ENCODE data around the gene ITGA3. TPM values are rescaled to one million over a fixed set of nuclear protein-coding genes. Genes with fewer than 3 reads are reported as not detected.
A peak's percentile ranks its signal among the peaks of the same experiment; 100 is the strongest.

ITGA3 gene
- total RNA-seq, 1 donor = 10.5 TPM

DNA sequence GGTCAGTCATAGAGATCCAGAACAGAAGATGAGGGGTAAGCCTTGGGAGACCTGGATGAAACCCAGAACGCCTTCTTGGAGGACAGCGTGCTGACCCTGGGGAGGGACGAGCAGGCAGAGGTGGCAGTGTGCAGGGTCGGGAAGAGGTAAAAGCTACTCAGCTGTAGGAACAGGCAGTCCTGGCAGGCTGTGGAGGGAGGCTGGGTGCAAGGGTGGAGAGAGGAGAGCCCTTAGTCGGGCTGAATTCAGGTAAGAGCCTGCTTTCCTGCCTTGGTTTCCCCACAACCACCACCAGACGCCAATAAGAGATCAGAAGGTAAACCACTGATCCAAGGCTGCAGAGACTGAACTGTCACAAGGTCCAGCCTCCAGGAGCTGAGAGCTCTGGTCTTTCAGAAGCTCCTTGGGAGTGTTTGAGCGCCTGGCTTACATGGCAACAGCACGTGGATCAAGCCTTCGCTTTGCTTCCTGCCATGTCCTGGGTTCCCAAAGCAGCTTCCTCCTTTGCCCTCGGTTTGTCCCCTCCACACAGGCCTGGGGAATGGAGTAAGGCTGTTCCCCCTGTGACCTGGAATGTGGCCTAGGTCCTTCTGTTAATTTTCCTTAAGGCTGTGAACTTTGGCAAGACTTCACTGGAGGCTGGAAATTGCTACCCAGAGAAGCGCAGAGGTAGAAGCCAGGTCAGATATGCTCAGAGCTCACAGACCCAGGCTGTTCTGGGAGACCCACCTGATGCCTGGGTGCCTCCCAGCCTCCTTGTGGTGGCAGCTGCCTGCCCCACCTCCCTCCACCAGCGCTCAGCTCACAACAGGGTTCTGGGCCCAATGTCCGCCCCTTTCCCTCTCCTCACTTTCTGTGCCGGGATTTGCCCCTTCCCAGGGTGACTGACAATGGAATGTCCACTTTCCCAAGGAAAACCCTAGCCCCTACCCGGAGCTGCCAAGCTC lies 35.3 kb downstream of the ITGA3 start:
- no peak for DNase-seq (ENCODE audit: low read depth in 2 of 3, low spot score in 2 of 3)

GRCh38 chr17:50091918-50092285 lies 36.0 kb downstream of the ITGA3 start:
- no peak for DNase-seq (ENCODE audit: low read depth in 2 of 3, low spot score in 2 of 3)

DNA sequence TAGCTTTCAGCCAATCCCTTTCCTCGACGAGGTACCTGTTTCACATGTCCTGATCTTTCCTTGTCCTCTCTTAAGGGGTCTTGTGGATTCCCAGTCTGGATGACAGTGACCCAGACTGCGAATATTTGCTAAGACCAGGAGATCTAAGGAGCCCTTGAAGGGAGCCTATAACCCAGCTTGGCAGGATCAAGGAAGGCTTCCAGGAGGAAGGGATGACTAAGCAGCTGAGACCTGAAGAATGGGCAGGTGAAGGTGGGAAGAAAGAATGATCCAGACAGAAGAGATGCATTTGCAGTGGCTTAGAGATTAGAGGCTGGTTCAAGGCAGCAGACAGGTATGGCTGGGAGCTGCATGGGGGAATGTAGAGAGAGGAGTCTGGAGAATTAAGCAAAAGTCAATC lies 37.3 kb downstream of the ITGA3 start:
- DNase-seq (ENCODE audit: low read depth in 2 of 3, low spot score in 2 of 3) = no peak

DNA sequence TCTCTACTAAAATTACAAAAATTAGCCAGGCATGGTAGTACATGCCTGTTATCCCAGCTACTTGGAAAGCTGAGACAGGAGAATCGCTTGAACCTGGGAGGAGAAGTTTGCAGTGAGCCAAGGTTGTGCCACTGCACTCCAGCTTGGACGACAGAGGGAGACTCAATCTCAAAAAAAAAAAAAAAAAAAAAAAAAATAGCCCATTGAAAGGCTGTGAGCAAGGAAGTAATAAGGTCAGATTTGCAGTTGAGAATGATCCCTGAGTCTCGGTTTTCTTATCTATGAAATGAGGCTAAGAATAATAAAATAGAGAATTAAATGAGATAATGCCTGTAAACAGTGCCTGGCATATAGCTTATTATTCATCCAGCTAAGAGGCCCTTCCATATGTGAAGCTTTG lies 37.9 kb downstream of the ITGA3 start:
- no peak for DNase-seq (ENCODE audit: low read depth in 2 of 3, low spot score in 2 of 3)

DNA sequence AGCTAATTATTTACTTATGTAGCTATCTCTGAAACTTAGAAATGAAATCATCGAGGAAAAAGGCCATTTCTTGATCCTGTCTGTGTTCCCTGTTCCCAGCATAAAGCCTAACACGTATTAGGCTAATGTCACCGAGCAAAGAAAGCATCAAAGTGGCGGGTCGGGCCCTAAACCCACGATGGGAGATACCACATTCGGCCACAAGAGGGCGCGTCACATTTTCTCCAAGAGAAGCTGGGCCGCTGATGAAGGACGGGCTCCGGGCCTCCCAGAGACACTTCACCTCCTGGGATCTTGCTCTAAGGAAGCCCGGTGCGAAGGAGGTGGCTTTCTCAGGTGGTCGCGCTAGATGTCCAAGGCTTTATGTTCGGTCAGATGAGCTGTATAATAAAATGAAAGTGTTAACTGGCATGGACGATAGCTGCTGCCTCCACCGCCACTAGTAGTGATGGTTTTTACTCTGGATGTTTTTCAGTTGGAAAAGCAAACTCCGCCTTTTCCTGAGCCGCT lies 38.4 kb downstream of the ITGA3 start:
- DNase-seq (ENCODE audit: low read depth in 2 of 3, low spot score in 2 of 3) = peak; percentile 86 to 91 (median 88)

- DNase-seq (ENCODE audit: low read depth in 2 of 3, low spot score in 2 of 3) = peak; percentile 85 to 99 (median 97)
Observed at GRCh38 chr17:50094753-50095619, 39.1 kb downstream of the ITGA3 start, which contains the start of gene PDK2. Gene PDK2, plus strand, starts transcription at chr17:50095351. Its CDS starts 85 bp downstream, at chr17:50095436.

- no peak for DNase-seq (ENCODE audit: low read depth in 2 of 3, low spot score in 2 of 3)
Observed at GRCh38 chr17:50095626-50096037, 39.7 kb downstream of the ITGA3 start.

- no peak for DNase-seq (ENCODE audit: low read depth in 2 of 3, low spot score in 2 of 3)
Observed at GRCh38 chr17:50096092-50096491, 40.2 kb downstream of the ITGA3 start.

DNA sequence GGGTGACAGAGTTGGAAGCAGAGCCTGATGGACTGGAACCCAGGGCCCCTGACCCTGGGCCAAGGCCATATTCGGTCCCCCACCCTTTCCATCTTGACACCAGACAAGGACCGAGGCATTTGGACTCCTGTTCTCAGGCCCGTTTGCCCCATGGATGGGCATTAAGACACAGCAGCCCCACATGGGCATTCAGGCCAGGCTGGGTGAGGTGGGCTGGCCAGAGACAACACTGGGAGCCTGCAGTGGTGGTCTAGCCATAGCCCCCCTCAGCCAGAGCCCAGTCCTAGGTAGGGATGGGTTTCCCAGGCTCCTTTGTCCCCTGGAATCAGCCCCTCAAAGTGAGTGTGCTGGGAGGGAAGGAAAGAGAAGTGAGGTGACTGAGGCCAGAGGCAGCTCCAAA lies 40.8 kb downstream of the ITGA3 start:
- no peak for DNase-seq (ENCODE audit: low read depth in 2 of 3, low spot score in 2 of 3)

GRCh38 chr17:50097455-50097854 lies 41.5 kb downstream of the ITGA3 start:
- no peak for DNase-seq (ENCODE audit: low read depth in 2 of 3, low spot score in 2 of 3)

DNA sequence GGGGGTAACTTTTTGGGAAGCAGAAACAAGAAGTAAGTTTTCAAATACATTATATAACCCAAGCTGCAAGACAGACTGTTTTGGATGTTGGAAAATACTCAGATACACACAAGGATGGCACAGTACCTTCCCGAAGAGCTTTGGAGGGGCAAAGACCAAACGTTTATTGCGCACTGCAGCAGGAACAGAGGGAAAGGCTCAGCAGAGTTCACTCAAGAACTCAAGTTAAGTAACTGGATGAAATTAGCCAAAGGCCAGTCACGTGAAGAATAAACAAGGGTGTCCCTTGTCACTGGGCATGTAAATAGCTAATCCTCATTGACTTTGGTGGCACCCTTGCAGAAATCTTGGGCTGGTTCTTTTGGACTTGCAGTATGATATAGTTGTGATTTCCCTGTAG lies 42.0 kb downstream of the ITGA3 start:
- DNase-seq (ENCODE audit: low read depth in 2 of 3, low spot score in 2 of 3) = no peak

- DNase-seq (ENCODE audit: low read depth in 2 of 3, low spot score in 2 of 3) = no peak
Observed at GRCh38 chr17:50098583-50098982, 42.7 kb downstream of the ITGA3 start.

GRCh38 chr17:50099003-50099402 lies 43.1 kb downstream of the ITGA3 start:
- no peak for DNase-seq (ENCODE audit: low read depth in 2 of 3, low spot score in 2 of 3)

GRCh38 chr17:50100480-50100883 lies 44.6 kb downstream of the ITGA3 start:
- no peak for DNase-seq (ENCODE audit: low read depth in 2 of 3, low spot score in 2 of 3)

GRCh38 chr17:50100921-50101345 lies 45.0 kb downstream of the ITGA3 start:
- DNase-seq (ENCODE audit: low read depth in 2 of 3, low spot score in 2 of 3) = no peak

GRCh38 chr17:50101346-50102163 lies 45.6 kb downstream of the ITGA3 start:
- no peak for DNase-seq (ENCODE audit: low read depth in 2 of 3, low spot score in 2 of 3)

- DNase-seq (ENCODE audit: low read depth in 2 of 3, low spot score in 2 of 3) = no peak
Observed at GRCh38 chr17:50102164-50102991, 46.5 kb downstream of the ITGA3 start.

DNA sequence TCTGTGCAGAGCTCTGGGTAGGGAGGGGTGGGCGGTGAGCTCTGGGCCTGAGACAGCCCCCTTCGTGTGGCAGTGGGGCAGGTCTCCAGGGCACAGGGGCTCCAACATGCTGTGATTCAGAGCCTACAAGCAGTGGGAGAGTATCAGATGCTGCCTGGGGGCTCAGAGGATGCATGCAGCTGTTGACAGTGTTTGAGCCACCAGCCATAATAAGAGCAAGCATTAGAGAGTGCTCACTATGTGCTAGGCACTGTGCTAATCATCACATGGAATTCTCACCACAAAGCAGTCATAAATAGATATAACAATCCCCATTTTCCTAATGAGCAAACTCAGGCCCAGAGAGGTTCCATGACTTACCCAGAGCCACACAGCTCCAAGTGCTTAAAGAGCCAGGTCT lies 47.3 kb downstream of the ITGA3 start:
- no peak for DNase-seq (ENCODE audit: low read depth in 2 of 3, low spot score in 2 of 3)

DNA sequence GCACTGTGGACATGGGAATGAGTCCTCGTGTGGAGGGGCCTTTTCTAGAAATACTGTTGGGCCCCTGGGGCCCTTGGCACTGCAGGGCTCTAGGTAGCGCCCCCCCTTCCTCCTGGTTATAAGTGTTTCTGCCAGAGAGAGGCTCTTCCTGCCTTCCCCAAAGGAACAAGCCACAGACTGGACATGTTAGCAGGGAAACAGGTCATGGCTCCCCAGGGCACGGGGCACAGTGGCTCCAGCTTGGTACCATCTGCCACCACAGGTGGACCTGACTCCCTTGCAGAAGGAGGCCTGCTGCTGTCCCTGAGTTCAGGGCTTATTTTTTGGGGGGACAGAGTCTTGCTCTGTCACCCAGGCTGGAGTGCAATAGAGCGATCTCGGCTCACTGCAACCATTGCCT lies 48.0 kb downstream of the ITGA3 start:
- no peak for DNase-seq (ENCODE audit: low read depth in 2 of 3, low spot score in 2 of 3)

DNA sequence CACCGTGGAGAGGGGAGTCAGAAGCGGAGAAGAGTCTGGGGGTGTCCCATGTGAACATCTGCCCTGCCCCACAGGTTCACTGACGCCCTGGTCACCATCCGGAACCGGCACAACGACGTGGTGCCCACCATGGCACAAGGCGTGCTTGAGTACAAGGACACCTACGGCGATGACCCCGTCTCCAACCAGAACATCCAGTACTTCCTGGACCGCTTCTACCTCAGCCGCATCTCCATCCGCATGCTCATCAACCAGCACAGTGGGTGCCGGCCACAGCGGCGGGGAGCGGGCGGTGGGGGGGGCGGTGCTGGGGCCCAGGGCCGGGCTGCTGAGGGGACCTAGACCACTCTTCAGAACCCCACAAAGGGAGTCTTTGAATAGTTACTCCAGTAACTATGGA lies 49.9 kb downstream of the ITGA3 start:
- DNase-seq (ENCODE audit: low read depth in 2 of 3, low spot score in 2 of 3) = no peak
